K562 (cell line): ENCODE results near the gene B9D2. TPM values are rescaled to one million over a fixed set of nuclear protein-coding genes. Genes with fewer than 3 reads are reported as not detected.

Experiments used
- ARID2 ChIP-seq: fragments of 450-650 bp; IDR thresholded peaks from 2 replicates; pipeline ENCODE4 v1.6.1; 2017; ENCODE audit warnings: antibody characterized with exemption, mild to moderate bottlenecking
- BCL6 ChIP-seq: fragments of 250-450 bp; sonication (Bioruptor Pico); IDR thresholded peaks from 2 replicates; pipeline ENCODE4 v1.4.0; 2020
- CBFA2T3 ChIP-seq: fragments of 450-650 bp; IDR thresholded peaks from 2 replicates; pipeline ENCODE4 v1.6.1; 2017
- DPF2 ChIP-seq: fragments of 450-650 bp; IDR thresholded peaks from 2 replicates; pipeline ENCODE4 v1.6.1; 2016
- GABPB1 ChIP-seq: sonication (generic); formaldehyde crosslinking; IDR thresholded peaks from 2 replicates; pipeline ENCODE4 v1.8.0; 2022; ENCODE audit warnings: mild to moderate bottlenecking, missing genetic modification reagents
- HNRNPLL ChIP-seq: fragments of 200-400 bp; formaldehyde crosslinking; IDR thresholded peaks from 2 replicates; pipeline ENCODE4 v1.6.1; 2017; ENCODE audit warnings: low read length, low read depth, mild to moderate bottlenecking; ENCODE audit not compliant: poor library complexity, severe bottlenecking
- KAT7 ChIP-seq: sonication (generic); formaldehyde crosslinking; IDR thresholded peaks from 2 replicates; pipeline ENCODE4 v1.8.0; 2022; ENCODE audit warnings: missing genetic modification reagents, mild to moderate bottlenecking, borderline replicate concordance
- KLF13 ChIP-seq: fragments of 450-650 bp; IDR thresholded peaks from 2 replicates; pipeline ENCODE4 v1.6.1; 2016; ENCODE audit warnings: missing genetic modification characterization, low read depth, mild to moderate bottlenecking, missing compliant biosample characterization, moderate library complexity, borderline replicate concordance
- MAZ ChIP-seq, 2 experiments: fragments of 450-650 bp in 1 of 2; sonication (generic) in 1 of 2; formaldehyde crosslinking; IDR thresholded peaks in 1 of 2; conservative IDR thresholded peaks in 1 of 2; 2 replicates each; pipeline versions ENCODE4 v1.4.0 to v1.5.0; 2020; ENCODE audit warnings: mild to moderate bottlenecking in 1 of 2, missing genetic modification reagents in 1 of 2
- POLR2AphosphoS5 ChIP-seq: IDR thresholded peaks from 2 replicates; pipeline ENCODE4 v1.6.1; 2011; ENCODE audit warnings: mild to moderate bottlenecking, low read depth, low read length, moderate library complexity; ENCODE audit not compliant: control insufficient read depth, insufficient read depth
- POLR2B ChIP-seq: fragments of 450-650 bp; IDR thresholded peaks from 2 replicates; pipeline ENCODE4 v1.6.1; 2018; ENCODE audit warnings: low read depth; ENCODE audit not compliant: partially characterized antibody
- RBFOX2 ChIP-seq: fragments of 200-400 bp; formaldehyde crosslinking; IDR thresholded peaks from 2 replicates; pipeline ENCODE4 v1.6.1; 2017; ENCODE audit warnings: low read depth, mild to moderate bottlenecking, low read length, moderate library complexity
- RUNX1 ChIP-seq: sonication (generic); IDR thresholded peaks from 2 replicates; pipeline ENCODE4 v1.6.1; 2016; ENCODE audit warnings: antibody characterized with exemption, low read depth
- SAFB ChIP-seq: fragments of 200-400 bp; formaldehyde crosslinking; IDR thresholded peaks from 2 replicates; pipeline ENCODE4 v1.6.1; 2017; ENCODE audit warnings: low read depth, low read length, borderline replicate concordance
- SAP30 ChIP-seq: fragments of 200-600 bp; sonication (generic); IDR thresholded peaks from 2 replicates; pipeline ENCODE4 v1.6.1; 2012; ENCODE audit warnings: borderline replicate concordance, low read depth, mild to moderate bottlenecking, moderate library complexity, low read length, control low read depth, inconsistent platforms; ENCODE audit not compliant: insufficient read depth, poor library complexity, severe bottlenecking
- SMAD3 ChIP-seq: fragments of 450-650 bp; formaldehyde crosslinking; conservative IDR thresholded peaks from 2 replicates; pipeline ENCODE4 v1.4.0; 2020; ENCODE audit warnings: mild to moderate bottlenecking
- SMAD4 ChIP-seq: fragments of 250-450 bp; sonication (Bioruptor Pico); conservative IDR thresholded peaks from 2 replicates; pipeline ENCODE4 v1.8.0; 2021; ENCODE audit warnings: inconsistent platforms, mild to moderate bottlenecking, moderate library complexity
- SRF ChIP-seq, 2 experiments: fragments of 250-450, 450-650 bp in 1 of 2; sonication (Bioruptor Pico) in 1 of 2; sonication (generic) in 1 of 2; formaldehyde crosslinking; IDR thresholded peaks; 2 replicates each; pipeline versions ENCODE4 v1.5.0 to v1.5.1; 2020 to 2022; ENCODE audit warnings: mild to moderate bottlenecking in 1 of 2, missing genetic modification reagents in 1 of 2
- TCF3 ChIP-seq: sonication (generic); formaldehyde crosslinking; IDR thresholded peaks from 2 replicates; pipeline ENCODE4 v1.4.0; 2020; ENCODE audit warnings: mild to moderate bottlenecking, missing genetic modification reagents
- ZNF133 ChIP-seq: fragments of 250-450 bp; sonication (Bioruptor Pico); IDR thresholded peaks from 2 replicates; pipeline ENCODE4 v1.4.0; 2020; ENCODE audit warnings: mild to moderate bottlenecking
- ZNF263 ChIP-seq: sonication (generic); formaldehyde crosslinking; IDR thresholded peaks from 2 replicates; pipeline ENCODE4 v1.8.0; 2022; ENCODE audit warnings: mild to moderate bottlenecking, missing genetic modification reagents, borderline replicate concordance
- ZNF274 ChIP-seq: IDR thresholded peaks from 2 replicates; pipeline ENCODE4 v1.6.1; 2011; ENCODE audit warnings: low read depth, mild to moderate bottlenecking, low read length, moderate library complexity, borderline replicate concordance
- ZNF277 ChIP-seq: fragments of 250-450 bp; sonication (Bioruptor Pico); IDR thresholded peaks from 2 replicates; pipeline ENCODE4 v1.8.0; 2022; ENCODE audit warnings: inconsistent platforms, mild to moderate bottlenecking, moderate library complexity, borderline replicate concordance
- ZNF551 ChIP-seq: fragments of 250-450 bp; sonication (Bioruptor Pico); IDR thresholded peaks from 2 replicates; pipeline ENCODE4 v1.5.0; 2021; ENCODE audit warnings: mild to moderate bottlenecking, moderate library complexity
- ZNF586 ChIP-seq: fragments of 450-650 bp; formaldehyde crosslinking; conservative IDR thresholded peaks from 2 replicates; pipeline ENCODE4 v1.4.0; 2020; ENCODE audit warnings: mild to moderate bottlenecking, moderate library complexity
- polyA plus RNA-seq, 8 experiments: library from polyadenylated mRNA; depleted of rRNA in 4 of 8; stranded (reverse) in 5 of 8; unstranded in 3 of 8; fragments of >200 nt; fragmentation: Nextera tagmentation in 2 of 8; fragmentation: Illumina TruSeq in 1 of 8; extraction: Ambion mirVana in 2 of 8; extraction: Trizol in 1 of 8; gene quantifications; 2 replicates each; pipeline versions ENCODE4 v1.2.1 to v1.2.3, GENCODE V29; 2011 to 2014; ENCODE audit warnings: inconsistent platforms in 1 of 8, missing spikeins in 1 of 8
- total RNA-seq, 7 experiments: library from RNA; depleted of rRNA in 6 of 7; stranded (reverse); fragments of >200 nt in 6 of 7; fragmentation: Illumina TruSeq in 2 of 7; extraction: Trizol in 2 of 7; gene quantifications; 2 replicates each; pipeline versions ENCODE4 v1.2.1 to v1.2.3, GENCODE V29; 2011 to 2021; ENCODE audit warnings: low replicate concordance in 1 of 7
- TF ChIP-seq, protein P1 (sequence below), 2 experiments: fragments of 450-650 bp in 1 of 2; sonication (generic) in 1 of 2; formaldehyde crosslinking; conservative IDR thresholded peaks; 2 replicates each; pipeline versions ENCODE4 v1.4.0 to v1.8.1; 2020 to 2022; ENCODE audit warnings: mild to moderate bottlenecking in 1 of 2, missing genetic modification reagents in 1 of 2

B9D2 gene
- total and polyA plus RNA-seq, 9 of the 15 experiments (the other 6 are each of a cell fraction or from before 2014, with no cell fraction given) = 0.83 to 6.9 (median 2.8) TPM

GRCh38 chr19:41351339-41352245 lies 12.4 kb downstream of the B9D2 start (continued):
- TF ChIP-seq ZNF274 (no peak), GABPB1 (CRISPR knock-in tag) (0 out of 2 replicates have a peak, but pooled peaks have one; percentile 8), ZNF551 (CRISPR knock-in tag) (no peak), KAT7 (CRISPR knock-in tag) (peak; percentile 77; the same call in 1 of the 2 replicates), POLR2B (no peak), KLF13 (tag) (0 out of 2 replicates have a peak, but pooled peaks have one; percentile 27), ZNF586 (CRISPR knock-in tag) (no peak), TCF3 (CRISPR knock-in tag) (no peak), ARID2 (no peak), RBFOX2 (peak; percentile 83), SMAD3 (CRISPR knock-in tag) (no peak), ZNF263 (peak; percentile 27), SRF (CRISPR knock-in tag; IDR thresholded peaks at IDR 0.05) (peak in 1 of 2 experiments; percentile 58; a peak in 1 of 4 replicates), POLR2AphosphoS5 (peak; percentile 50; the same call in 1 of the 2 replicates), BCL6 (CRISPR knock-in tag) (no peak), CBFA2T3 (no peak), ZNF277 (CRISPR knock-in tag) (no peak), RUNX1 (peak; percentile 57; the same call in 1 of the 2 replicates), DPF2 (no peak), SAP30 (peak; percentile 29), ZNF133 (CRISPR knock-in tag) (no peak), MAZ (CRISPR knock-in tag; conservative IDR thresholded peaks at IDR 0.05 in 1 of 2, IDR thresholded peaks at IDR 0.05 in 1 of 2) (peak; percentile 82 to 87; a peak in 3 of 4 replicates), SAFB (peak; percentile 67), HNRNPLL (peak; percentile 21), SMAD4 (CRISPR knock-in tag) (0 out of 2 replicates have a peak, but pooled peaks have one; percentile 38)
- TF ChIP-seq, protein P1, sequence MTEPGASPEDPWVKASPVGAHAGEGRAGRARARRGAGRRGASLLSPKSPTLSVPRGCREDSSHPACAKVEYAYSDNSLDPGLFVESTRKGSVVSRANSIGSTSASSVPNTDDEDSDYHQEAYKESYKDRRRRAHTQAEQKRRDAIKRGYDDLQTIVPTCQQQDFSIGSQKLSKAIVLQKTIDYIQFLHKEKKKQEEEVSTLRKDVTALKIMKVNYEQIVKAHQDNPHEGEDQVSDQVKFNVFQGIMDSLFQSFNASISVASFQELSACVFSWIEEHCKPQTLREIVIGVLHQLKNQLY (CRISPR knock-in tag; conservative IDR thresholded peaks at IDR 0.05) = 0 out of 4 replicates have a peak, but pooled peaks of 1 of the 2 experiments have one; percentile 14
